Stromal cell of bone marrow (primary cell): ENCODE data around the gene PSMD5.

Experiments
- DNase-seq: peaks from one replicate; pipeline ENCODE4 v3.0.0-alpha.2; 2012; ENCODE audit warnings: low read depth

PSMD5 gene

GRCh38 chr9:120855827-120856670, 13.3 kb upstream of the PSMD5 start:
- no peak for DNase-seq

- DNase-seq = no peak
These were observed 12.0 kb upstream of the PSMD5 start for GRCh38 chr9:120854596-120855327.

- no peak for DNase-seq
These were observed 10.5 kb upstream of the PSMD5 start for GRCh38 chr9:120853198-120853597.

GRCh38 chr9:120852240-120853010, 9.7 kb upstream of the PSMD5 start:
- DNase-seq = no peak

- DNase-seq = no peak
These were observed 8.7 kb upstream of the PSMD5 start for GRCh38 chr9:120851449-120851848.

GRCh38 chr9:120850315-120850714, 7.6 kb upstream of the PSMD5 start:
- no peak for DNase-seq

- no peak for DNase-seq
These were observed 4.2 kb upstream of the PSMD5 start for GRCh38 chr9:120846906-120847305.

GRCh38 chr9:120846251-120846889, 3.6 kb upstream of the PSMD5 start:
- DNase-seq = no peak

GRCh38 chr9:120845255-120845654, 2.5 kb upstream of the PSMD5 start:
- DNase-seq = no peak

GRCh38 chr9:120841930-120842684, 615 bp downstream of the PSMD5 start:
- no peak for DNase-seq

- no peak for DNase-seq
These were observed 3.6 kb downstream of the PSMD5 start for GRCh38 chr9:120839146-120839545.

- no peak for DNase-seq
These were observed 4.8 kb downstream of the PSMD5 start for GRCh38 chr9:120837921-120838320.

- no peak for DNase-seq
These were observed 9.4 kb downstream of the PSMD5 start for GRCh38 chr9:120833325-120833724.

GRCh38 chr9:120832807-120833206, 9.9 kb downstream of the PSMD5 start:
- no peak for DNase-seq

GRCh38 chr9:120830865-120831264, 11.9 kb downstream of the PSMD5 start:
- DNase-seq = no peak

GRCh38 chr9:120830151-120830550, 12.6 kb downstream of the PSMD5 start:
- DNase-seq = no peak

- DNase-seq = no peak
These were observed 13.1 kb downstream of the PSMD5 start for GRCh38 chr9:120829650-120830049.

- DNase-seq = no peak
These were observed 22.6 kb downstream of the PSMD5 start for GRCh38 chr9:120820095-120820494.

GRCh38 chr9:120818595-120818994, 24.1 kb downstream of the PSMD5 start:
- DNase-seq = no peak

GRCh38 chr9:120815075-120815474, 27.6 kb downstream of the PSMD5 start:
- no peak for DNase-seq

- no peak for DNase-seq
These were observed 33.8 kb downstream of the PSMD5 start for GRCh38 chr9:120808931-120809330.
